KMS-11 (cell line): ENCODE data around the gene CLTA.
"Not testable (repeated sequence)": the region's sequence is repeated elsewhere in the genome, so short reads cannot be mapped to it uniquely, and the experiment has no call there.

ENCODE experiments used
- H2AFZ ChIP-seq: fragments of 200-600 bp; sonication (generic); 2 replicates; pipeline ENCODE4 v1.6.1; 2016; ENCODE audit warnings: antibody characterized with exemption, mixed run types, low read depth
- H3K27ac ChIP-seq: fragments of 200-600 bp; sonication (generic); 2 replicates; pipeline ENCODE4 v1.6.1; 2016; ENCODE audit warnings: mild to moderate bottlenecking, mixed run types
- H3K27me3 ChIP-seq: fragments of 200-600 bp; sonication (generic); 2 replicates; pipeline ENCODE4 v1.6.1; 2017; ENCODE audit warnings: mild to moderate bottlenecking, low read depth, mixed run types, moderate library complexity; ENCODE audit not compliant: insufficient read depth
- H3K36me3 ChIP-seq: fragments of 200-600 bp; sonication (generic); 2 replicates; pipeline ENCODE4 v1.6.1; 2017; ENCODE audit warnings: mild to moderate bottlenecking, mixed run types; ENCODE audit not compliant: insufficient read depth
- H3K4me1 ChIP-seq: fragments of 200-600 bp; sonication (generic); 2 replicates; pipeline ENCODE4 v1.6.1; 2016; ENCODE audit warnings: mild to moderate bottlenecking, low read depth, mixed run types; ENCODE audit not compliant: poor library complexity, severe bottlenecking
- H3K4me2 ChIP-seq: fragments of 200-600 bp; sonication (generic); 2 replicates; pipeline ENCODE4 v1.7.0; 2016; ENCODE audit warnings: mild to moderate bottlenecking, mixed run types
- H3K4me3 ChIP-seq: fragments of 200-600 bp; sonication (generic); IDR thresholded peaks from 2 replicates; pipeline ENCODE4 v1.6.1; 2017; ENCODE audit warnings: low read depth, low read length, mixed read lengths; ENCODE audit not compliant: insufficient read depth
- H3K79me2 ChIP-seq: fragments of 200-600 bp; sonication (generic); 2 replicates; pipeline ENCODE4 v1.6.1; 2016; ENCODE audit warnings: low read depth, mixed run types; ENCODE audit not compliant: insufficient read depth
- H3K9ac ChIP-seq: fragments of 200-600 bp; sonication (generic); 2 replicates; pipeline ENCODE4 v1.6.1; 2016; ENCODE audit warnings: mild to moderate bottlenecking, mixed run types
- H4K20me1 ChIP-seq: fragments of 200-600 bp; sonication (generic); 2 replicates; pipeline ENCODE4 v1.6.1; 2016; ENCODE audit warnings: mild to moderate bottlenecking, mixed run types; ENCODE audit not compliant: insufficient read depth
- TF ChIP-seq, protein P1 (sequence below): fragments of 200-600 bp; sonication (generic); conservative IDR thresholded peaks from 2 replicates; pipeline ENCODE4 v1.6.1; 2017; ENCODE audit warnings: low read depth, mild to moderate bottlenecking, antibody characterized with exemption, low read length, moderate library complexity, mixed read lengths

CLTA gene

DNA sequence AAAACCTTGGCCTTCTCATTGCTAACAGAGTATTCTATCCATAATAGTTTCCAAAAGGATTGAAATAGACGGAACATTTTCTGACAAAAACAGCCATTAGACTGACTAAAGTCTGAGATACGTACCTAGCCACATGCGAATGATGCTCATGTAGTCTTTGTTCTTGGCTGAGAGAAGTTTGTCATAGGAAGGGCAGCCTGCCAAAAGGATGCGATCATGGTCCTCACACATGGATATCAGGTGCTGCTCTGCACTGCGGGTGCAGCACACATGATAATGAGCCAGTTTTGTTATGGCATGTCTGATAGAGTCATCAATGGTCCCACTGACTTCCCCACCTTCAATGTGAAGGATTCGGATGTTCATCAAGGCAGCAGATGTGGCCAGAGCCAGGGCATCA lies 55.2 kb downstream of the CLTA start:
- TF ChIP-seq, protein P1, sequence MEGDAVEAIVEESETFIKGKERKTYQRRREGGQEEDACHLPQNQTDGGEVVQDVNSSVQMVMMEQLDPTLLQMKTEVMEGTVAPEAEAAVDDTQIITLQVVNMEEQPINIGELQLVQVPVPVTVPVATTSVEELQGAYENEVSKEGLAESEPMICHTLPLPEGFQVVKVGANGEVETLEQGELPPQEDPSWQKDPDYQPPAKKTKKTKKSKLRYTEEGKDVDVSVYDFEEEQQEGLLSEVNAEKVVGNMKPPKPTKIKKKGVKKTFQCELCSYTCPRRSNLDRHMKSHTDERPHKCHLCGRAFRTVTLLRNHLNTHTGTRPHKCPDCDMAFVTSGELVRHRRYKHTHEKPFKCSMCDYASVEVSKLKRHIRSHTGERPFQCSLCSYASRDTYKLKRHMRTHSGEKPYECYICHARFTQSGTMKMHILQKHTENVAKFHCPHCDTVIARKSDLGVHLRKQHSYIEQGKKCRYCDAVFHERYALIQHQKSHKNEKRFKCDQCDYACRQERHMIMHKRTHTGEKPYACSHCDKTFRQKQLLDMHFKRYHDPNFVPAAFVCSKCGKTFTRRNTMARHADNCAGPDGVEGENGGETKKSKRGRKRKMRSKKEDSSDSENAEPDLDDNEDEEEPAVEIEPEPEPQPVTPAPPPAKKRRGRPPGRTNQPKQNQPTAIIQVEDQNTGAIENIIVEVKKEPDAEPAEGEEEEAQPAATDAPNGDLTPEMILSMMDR: no peak
- no peak overlapping the region for H2AFZ ChIP-seq
- H3K27me3 ChIP-seq: no peaks in the 10 kb centered on the region
- no peak overlapping the region for H3K27ac ChIP-seq
- H3K4me2 ChIP-seq: no peak overlapping the region
- peaks cover 4% of the 10 kb centered on the region; the same call in 1 of the 2 replicates for H4K20me1 ChIP-seq
- H3K9ac ChIP-seq: no peak overlapping the region
- peaks cover 16% of the 10 kb centered on the region for H3K4me1 ChIP-seq
- no peaks in the 10 kb centered on the region for H3K79me2 ChIP-seq
- H3K36me3 ChIP-seq: no peaks in the 10 kb centered on the region
- no peak overlapping the region for H3K4me3 ChIP-seq

- peaks cover 4% of the 10 kb centered on the region; the same call in 1 of the 2 replicates for H4K20me1 ChIP-seq
- H3K9ac ChIP-seq: no peak overlapping the region
- H2AFZ ChIP-seq: no peak overlapping the region
- H3K4me2 ChIP-seq: no peak overlapping the region
- H3K36me3 ChIP-seq: no peaks in the 10 kb centered on the region
- no peak overlapping the region for H3K4me3 ChIP-seq
- TF ChIP-seq, protein P1: no peak
- no peaks in the 10 kb centered on the region for H3K27me3 ChIP-seq
- H3K4me1 ChIP-seq: peaks cover 16% of the 10 kb centered on the region
- H3K79me2 ChIP-seq: no peaks in the 10 kb centered on the region
- H3K27ac ChIP-seq: no peak overlapping the region
Observed at GRCh38 chr9:36247356-36247755, 56.6 kb downstream of the CLTA start.

DNA sequence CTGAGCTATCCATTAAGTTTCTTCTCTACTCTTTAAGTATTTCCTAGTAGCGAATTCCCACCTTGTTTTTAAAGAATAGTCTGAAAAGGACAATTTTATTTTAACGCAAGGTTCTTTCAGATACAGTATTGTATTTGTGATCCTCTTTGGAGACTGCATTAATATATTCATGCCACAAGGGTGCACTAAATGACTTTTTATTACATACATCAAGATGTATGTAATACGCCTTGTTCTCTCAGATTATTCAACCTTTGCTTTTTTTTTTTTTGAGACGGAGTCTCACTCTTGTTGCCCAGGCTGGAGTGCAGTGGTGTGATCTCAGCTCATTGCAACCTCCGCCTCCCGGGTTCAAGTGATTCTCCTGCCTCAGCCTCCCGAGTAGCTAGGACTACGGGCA lies 57.3 kb downstream of the CLTA start:
- not testable (repeated sequence) for H3K36me3 ChIP-seq, H3K27ac ChIP-seq, H4K20me1 ChIP-seq, H3K4me3 ChIP-seq, H2AFZ ChIP-seq, H3K9ac ChIP-seq, H3K27me3 ChIP-seq, H3K4me2 ChIP-seq, H3K79me2 ChIP-seq
- TF ChIP-seq, protein P1: peak; percentile 38; the same call in 1 of the 2 replicates
- H3K4me1 ChIP-seq: peaks cover 16% of the 10 kb centered on the region

- Histone ChIP-seq H3K27ac (peak overlapping the region; percentile 14; the same call in 1 of the 2 replicates), H3K27me3 (no peaks in the 10 kb centered on the region), H3K4me3 (no peak overlapping the region), H3K4me1 (peaks cover 16% of the 10 kb centered on the region), H3K79me2 (no peaks in the 10 kb centered on the region), H3K4me2 (peak overlapping the region; percentile 15; the same call in 1 of the 2 replicates), H3K9ac (no peak overlapping the region), H4K20me1 (peaks cover 4% of the 10 kb centered on the region; the same call in 1 of the 2 replicates), H2AFZ (no peak overlapping the region), H3K36me3 (no peaks in the 10 kb centered on the region)
- TF ChIP-seq, protein P1: no peak
Observed at GRCh38 chr9:36249189-36249588, 58.5 kb downstream of the CLTA start.
